Stimulated activated naive CD8-positive, alpha-beta T cell treated with anti-CD3 and anti-CD28 coated beads, Interleukin-15, amount 100 ng/mL, for 72 hours (primary cell): Measurements from ENCODE around the gene SYNPR.

Experiments
- ATAC-seq: fragments of 150-1000 bp; cut with Tn5 transposase; 2 replicates; pipeline ENCODE4 v1.10.0; 2021; ENCODE audit warnings: mild to moderate bottlenecking, moderate library complexity
- DNase-seq, 2 donors: peaks; one replicate each; pipeline ENCODE4 v3.0.0; 2021 to 2022
- H3K27ac Mint-ChIP-seq, 2 donors: one replicate each; pipeline ENCODE4 v1.8.0; 2022; ENCODE audit warnings: mild to moderate bottlenecking in 2 of 2, mixed read lengths in 2 of 2, moderate library complexity in 2 of 2
- H3K27me3 Mint-ChIP-seq: one replicate; pipeline ENCODE4 v1.8.0; 2022; ENCODE audit warnings: mixed read lengths
- H3K4me1 Mint-ChIP-seq: one replicate; pipeline ENCODE4 v1.8.0; 2022; ENCODE audit warnings: mild to moderate bottlenecking, mixed read lengths
- H3K4me3 Mint-ChIP-seq, 2 donors: one replicate each; pipeline ENCODE4 v1.8.0; 2022; ENCODE audit warnings: mild to moderate bottlenecking in 2 of 2, mixed read lengths in 2 of 2, moderate library complexity in 1 of 2
- H3K9me3 Mint-ChIP-seq, 2 donors: one replicate each; pipeline ENCODE4 v1.8.0; 2022; ENCODE audit warnings: mixed read lengths in 2 of 2

Gene SYNPR

GRCh38 chr3:63387568-63387967 lies 109.5 kb downstream of the SYNPR start:
- Mint-ChIP-seq H3K4me3 (no peak overlapping the region), H3K27ac (no peak overlapping the region), H3K27me3 (peaks cover 14% of the 10 kb centered on the region), H3K9me3 (no peaks in the 10 kb centered on the region), H3K4me1 (no peaks in the 10 kb centered on the region)
- no peak for ATAC-seq
- no peak for DNase-seq

GRCh38 chr3:63390710-63391230 lies 112.7 kb downstream of the SYNPR start:
- ATAC-seq (no peak), DNase-seq (no peak)
- Mint-ChIP-seq H3K27me3 (peaks cover 8% of the 10 kb centered on the region), H3K4me1 (no peaks in the 10 kb centered on the region), H3K27ac (no peak overlapping the region), H3K4me3 (no peak overlapping the region), H3K9me3 (no peaks in the 10 kb centered on the region)

- H3K4me1 Mint-ChIP-seq = no peaks in the 10 kb centered on the region
- no peak overlapping the region for H3K4me3 Mint-ChIP-seq
- ATAC-seq (no peak), DNase-seq (no peak)
- H3K27ac Mint-ChIP-seq = no peak overlapping the region
- peaks cover 0 to 15% of the 10 kb centered on the region in 2 donors for H3K9me3 Mint-ChIP-seq
- peaks cover 4% of the 10 kb centered on the region for H3K27me3 Mint-ChIP-seq
These were observed 117.9 kb downstream of the SYNPR start for GRCh38 chr3:63395960-63396359.

GRCh38 chr3:63400246-63400860 lies 122.2 kb downstream of the SYNPR start:
- no peak overlapping the region for H3K27ac Mint-ChIP-seq
- peaks cover 4 to 15% of the 10 kb centered on the region in 2 donors for H3K9me3 Mint-ChIP-seq
- H3K4me3 Mint-ChIP-seq = no peak overlapping the region
- ATAC-seq (no peak), DNase-seq (no peak)
- no peaks in the 10 kb centered on the region for H3K27me3 Mint-ChIP-seq
- H3K4me1 Mint-ChIP-seq = no peaks in the 10 kb centered on the region

GRCh38 chr3:63405882-63406281 lies 127.8 kb downstream of the SYNPR start:
- Mint-ChIP-seq H3K9me3 (peaks cover 0 to 4% of the 10 kb centered on the region in 2 donors), H3K4me1 (no peaks in the 10 kb centered on the region), H3K4me3 (no peak overlapping the region), H3K27me3 (no peaks in the 10 kb centered on the region), H3K27ac (no peak overlapping the region)
- no peak for ATAC-seq
- DNase-seq = no peak

GRCh38 chr3:63413523-63413922 lies 135.4 kb downstream of the SYNPR start:
- Mint-ChIP-seq H3K27me3 (no peaks in the 10 kb centered on the region), H3K4me3 (no peak overlapping the region), H3K27ac (no peak overlapping the region), H3K9me3 (no peaks in the 10 kb centered on the region), H3K4me1 (no peaks in the 10 kb centered on the region)
- DNase-seq = no peak
- no peak for ATAC-seq

GRCh38 chr3:63414607-63415006 lies 136.5 kb downstream of the SYNPR start:
- Mint-ChIP-seq H3K27ac (no peak overlapping the region), H3K4me1 (no peaks in the 10 kb centered on the region), H3K9me3 (no peaks in the 10 kb centered on the region), H3K4me3 (no peak overlapping the region), H3K27me3 (no peaks in the 10 kb centered on the region)
- ATAC-seq = no peak
- DNase-seq = no peak

GRCh38 chr3:63429905-63430304 lies 151.8 kb downstream of the SYNPR start:
- Mint-ChIP-seq H3K27ac (no peak overlapping the region), H3K4me3 (no peak overlapping the region), H3K27me3 (no peaks in the 10 kb centered on the region), H3K4me1 (no peaks in the 10 kb centered on the region), H3K9me3 (no peaks in the 10 kb centered on the region)
- ATAC-seq (no peak), DNase-seq (no peak)

GRCh38 chr3:63430875-63431274 lies 152.8 kb downstream of the SYNPR start:
- Mint-ChIP-seq H3K4me3 (no peak overlapping the region), H3K27ac (no peak overlapping the region), H3K4me1 (no peaks in the 10 kb centered on the region), H3K9me3 (no peaks in the 10 kb centered on the region), H3K27me3 (no peaks in the 10 kb centered on the region)
- ATAC-seq (no peak), DNase-seq (no peak)

- no peak for DNase-seq
- H3K27me3 Mint-ChIP-seq = no peaks in the 10 kb centered on the region
- no peak overlapping the region for H3K27ac Mint-ChIP-seq
- H3K4me1 Mint-ChIP-seq = no peaks in the 10 kb centered on the region
- no peak overlapping the region for H3K4me3 Mint-ChIP-seq
- H3K9me3 Mint-ChIP-seq = peaks cover 0 to 4% of the 10 kb centered on the region in 2 donors
- no peak for ATAC-seq
These were observed 159.8 kb downstream of the SYNPR start for GRCh38 chr3:63437858-63438257.

- peaks cover 0 to 4% of the 10 kb centered on the region in 2 donors for H3K9me3 Mint-ChIP-seq
- no peaks in the 10 kb centered on the region for H3K27me3 Mint-ChIP-seq
- no peaks in the 10 kb centered on the region for H3K4me1 Mint-ChIP-seq
- no peak for ATAC-seq
- no peak overlapping the region for H3K27ac Mint-ChIP-seq
- DNase-seq = no peak
- no peak overlapping the region for H3K4me3 Mint-ChIP-seq
These were observed 160.8 kb downstream of the SYNPR start for GRCh38 chr3:63438826-63439371.

- Mint-ChIP-seq H3K27ac (no peak overlapping the region), H3K9me3 (peaks cover 0 to 4% of the 10 kb centered on the region in 2 donors), H3K4me1 (no peaks in the 10 kb centered on the region), H3K27me3 (no peaks in the 10 kb centered on the region), H3K4me3 (no peak overlapping the region)
- DNase-seq = no peak
- no peak for ATAC-seq
These were observed 163.2 kb downstream of the SYNPR start for GRCh38 chr3:63441262-63441661.

GRCh38 chr3:63442918-63443317 lies 164.8 kb downstream of the SYNPR start:
- ATAC-seq (no peak), DNase-seq (no peak)
- peaks cover 0 to 4% of the 10 kb centered on the region in 2 donors for H3K9me3 Mint-ChIP-seq
- H3K27ac Mint-ChIP-seq = no peak overlapping the region
- H3K4me3 Mint-ChIP-seq = no peak overlapping the region
- no peaks in the 10 kb centered on the region for H3K4me1 Mint-ChIP-seq
- H3K27me3 Mint-ChIP-seq = no peaks in the 10 kb centered on the region

- no peak for ATAC-seq
- H3K4me1 Mint-ChIP-seq = no peaks in the 10 kb centered on the region
- no peaks in the 10 kb centered on the region for H3K9me3 Mint-ChIP-seq
- no peak overlapping the region for H3K4me3 Mint-ChIP-seq
- peaks cover 7% of the 10 kb centered on the region for H3K27me3 Mint-ChIP-seq
- no peak for DNase-seq
- no peak overlapping the region for H3K27ac Mint-ChIP-seq
These were observed 171.9 kb downstream of the SYNPR start for GRCh38 chr3:63450023-63450422.

GRCh38 chr3:63450634-63451363 lies 172.7 kb downstream of the SYNPR start:
- Mint-ChIP-seq H3K9me3 (peaks cover 0 to 3% of the 10 kb centered on the region in 2 donors), H3K4me3 (no peak overlapping the region), H3K27me3 (peaks cover 7% of the 10 kb centered on the region), H3K4me1 (no peaks in the 10 kb centered on the region), H3K27ac (no peak overlapping the region)
- ATAC-seq (no peak), DNase-seq (no peak)

GRCh38 chr3:63456901-63457300 lies 178.8 kb downstream of the SYNPR start:
- Mint-ChIP-seq H3K9me3 (peaks cover 0 to 6% of the 10 kb centered on the region in 2 donors), H3K4me1 (no peaks in the 10 kb centered on the region), H3K27ac (no peak overlapping the region), H3K27me3 (peaks cover 4% of the 10 kb centered on the region), H3K4me3 (no peak overlapping the region)
- DNase-seq = no peak
- ATAC-seq = no peak
